H9 (cell line): ENCODE measurements around the gene CAMK2B. TPM values are rescaled to one million over a fixed set of nuclear protein-coding genes. Genes with fewer than 3 reads are reported as not detected.

ENCODE experiments used
- DNase-seq: peaks from one replicate; pipeline ENCODE4 v3.0.0-alpha.2; 2017
- H2AFZ ChIP-seq: one replicate; pipeline ENCODE4 v1.6.1; 2013; ENCODE audit warnings: mild to moderate bottlenecking, low read length, control low read depth, moderate library complexity
- H2AK5ac ChIP-seq: 2 replicates; pipeline ENCODE4 v1.6.1; 2013; ENCODE audit warnings: low read length, control low read depth, mixed read lengths; ENCODE audit not compliant: insufficient read length
- H2BK120ac ChIP-seq: one replicate; pipeline ENCODE4 v1.6.1; 2013; ENCODE audit warnings: low read depth, mild to moderate bottlenecking, low read length, control low read depth, inconsistent platforms; ENCODE audit not compliant: poor library complexity, severe bottlenecking
- H2BK12ac ChIP-seq: 2 replicates; pipeline ENCODE4 v1.6.1; 2013; ENCODE audit warnings: low read length, control low read depth, mixed read lengths, low read depth; ENCODE audit not compliant: insufficient read length
- H2BK15ac ChIP-seq: 2 replicates; pipeline ENCODE4 v1.6.1; 2013; ENCODE audit warnings: low read depth, low read length, control low read depth
- H2BK20ac ChIP-seq: one replicate; pipeline ENCODE4 v1.6.1; 2013; ENCODE audit warnings: low read depth, mild to moderate bottlenecking, low read length, control low read depth, inconsistent platforms; ENCODE audit not compliant: poor library complexity, severe bottlenecking
- H2BK5ac ChIP-seq: 2 replicates; pipeline ENCODE4 v1.6.1; 2013; ENCODE audit warnings: low read length, control low read depth, mixed read lengths; ENCODE audit not compliant: insufficient read length
- H3K14ac ChIP-seq: 2 replicates; pipeline ENCODE4 v1.6.1; 2013; ENCODE audit warnings: low read length, control low read depth; ENCODE audit not compliant: insufficient read depth
- H3K18ac ChIP-seq: 2 replicates; pipeline ENCODE4 v1.6.1; 2013; ENCODE audit warnings: low read depth, mild to moderate bottlenecking, mixed read lengths, low read length, control low read depth; ENCODE audit not compliant: insufficient read length
- H3K23ac ChIP-seq: 2 replicates; pipeline ENCODE4 v1.6.1; 2013; ENCODE audit warnings: low read length, control low read depth, mixed read lengths, low read depth; ENCODE audit not compliant: insufficient read length
- H3K23me2 ChIP-seq: 2 replicates; pipeline ENCODE4 v1.6.1; 2013; ENCODE audit warnings: low read depth, mild to moderate bottlenecking, mixed read lengths, low read length, control low read depth; ENCODE audit not compliant: insufficient read length, poor library complexity, severe bottlenecking
- H3K27ac ChIP-seq: 2 replicates; pipeline ENCODE4 v1.5.1; 2013; ENCODE audit warnings: low read length, control low read depth, mixed read lengths, low read depth; ENCODE audit not compliant: insufficient read length
- H3K27me3 ChIP-seq: 2 replicates; pipeline ENCODE4 v1.6.1; 2013; ENCODE audit warnings: low read length, control low read depth, inconsistent platforms; ENCODE audit not compliant: insufficient read depth
- H3K4ac ChIP-seq: 2 replicates; pipeline ENCODE4 v1.6.1; 2013; ENCODE audit warnings: low read depth, mild to moderate bottlenecking, control low read depth, inconsistent platforms, low read length, moderate library complexity
- H3K4me1 ChIP-seq: 2 replicates; pipeline ENCODE4 v1.6.1; 2013; ENCODE audit warnings: low read length, control low read depth, inconsistent platforms; ENCODE audit not compliant: insufficient read depth
- H3K4me2 ChIP-seq: 2 replicates; pipeline ENCODE4 v1.6.1; 2013; ENCODE audit warnings: low read length, control low read depth, mixed read lengths; ENCODE audit not compliant: insufficient read length, insufficient read depth
- H3K56ac ChIP-seq: 2 replicates; pipeline ENCODE4 v1.6.1; 2013; ENCODE audit warnings: low read depth, mild to moderate bottlenecking, mixed read lengths, low read length, control low read depth; ENCODE audit not compliant: insufficient read length
- H3K79me1 ChIP-seq: 2 replicates; pipeline ENCODE4 v1.6.1; 2013; ENCODE audit warnings: low read depth, mild to moderate bottlenecking, moderate library complexity, low read length, control low read depth, inconsistent platforms; ENCODE audit not compliant: insufficient read depth, poor library complexity, severe bottlenecking
- H3K79me2 ChIP-seq: 2 replicates; pipeline ENCODE4 v1.6.1; 2013; ENCODE audit warnings: low read length, control low read depth, inconsistent platforms; ENCODE audit not compliant: insufficient read depth
- H3K9ac ChIP-seq: 2 replicates; pipeline ENCODE4 v1.6.1; 2013; ENCODE audit warnings: low read length, control low read depth, mixed read lengths; ENCODE audit not compliant: insufficient read length; ENCODE audit errors: extremely low read depth
- H3K9me3 ChIP-seq: one replicate; pipeline ENCODE4 v1.6.1; 2013; ENCODE audit warnings: low read depth, low read length, inconsistent platforms; ENCODE audit not compliant: control insufficient read depth
- H3T11ph ChIP-seq: one replicate; pipeline ENCODE4 v1.6.1; 2013; ENCODE audit warnings: mild to moderate bottlenecking, low read length, control low read depth, inconsistent platforms
- H4K20me1 ChIP-seq: one replicate; pipeline ENCODE4 v1.6.1; 2013; ENCODE audit not compliant: control insufficient read depth, insufficient read length, insufficient read depth
- H4K5ac ChIP-seq: 2 replicates; pipeline ENCODE4 v1.6.1; 2013; ENCODE audit warnings: low read depth, mild to moderate bottlenecking, mixed read lengths, low read length, control low read depth; ENCODE audit not compliant: insufficient read length
- H4K8ac ChIP-seq: replicated peaks from 2 replicates; pipeline ENCODE4 v1.6.1; 2013; ENCODE audit warnings: low read length, control low read depth, mixed read lengths, low read depth; ENCODE audit not compliant: insufficient read length
- H4K91ac ChIP-seq: 2 replicates; pipeline ENCODE4 v1.6.1; 2013; ENCODE audit warnings: low read depth, mild to moderate bottlenecking, moderate library complexity, mixed read lengths, low read length, control low read depth; ENCODE audit not compliant: insufficient read length
- H3K27ac Mint-ChIP-seq, 3 experiments: 2 replicates in 2 of 3; 3 replicates in 1 of 3; pipeline ENCODE4 v1.8.0; 2020 to 2021; ENCODE audit warnings: mixed read lengths in 3 of 3, mild to moderate bottlenecking in 1 of 3, moderate library complexity in 1 of 3
- H3K27me3 Mint-ChIP-seq: 2 replicates; pipeline ENCODE4 v1.8.0; 2021; ENCODE audit warnings: low read depth, mild to moderate bottlenecking, moderate library complexity, mixed read lengths
- H3K36me3 Mint-ChIP-seq, 3 experiments: 2 replicates in 2 of 3; 3 replicates in 1 of 3; pipeline ENCODE4 v1.8.0; 2020 to 2021; ENCODE audit warnings: low read depth in 3 of 3, mixed read lengths in 3 of 3; ENCODE audit not compliant: insufficient read depth in 1 of 3
- H3K4me1 Mint-ChIP-seq, 2 experiments: 2 replicates each; pipeline ENCODE4 v1.8.0; 2020; ENCODE audit warnings: mixed read lengths in 2 of 2
- H3K4me3 Mint-ChIP-seq, 2 experiments: 2 replicates in 1 of 2; 3 replicates in 1 of 2; pipeline ENCODE4 v1.8.0; 2020 to 2021; ENCODE audit warnings: mild to moderate bottlenecking in 2 of 2, mixed read lengths in 2 of 2, moderate library complexity in 1 of 2
- H3K9me3 Mint-ChIP-seq, 2 experiments: 2 replicates in 1 of 2; 3 replicates in 1 of 2; pipeline ENCODE4 v1.8.0; 2020; ENCODE audit warnings: mild to moderate bottlenecking in 2 of 2, mixed read lengths in 2 of 2, moderate library complexity in 1 of 2
- CTCF ChIP-seq: fragments of 200-600 bp; sonication (generic); conservative IDR thresholded peaks from 3 replicates; pipeline ENCODE4 v1.8.0; 2021; ENCODE audit warnings: antibody characterized with exemption, mild to moderate bottlenecking
- WGBS: extraction: QIAGEN DNeasy Blood & Tissue Kit; methylation state at CpG from one replicate; pipeline ENCODE4 v1.1.7; 2013; ENCODE audit warnings: missing lambda C conversion rate, low lambda C conversion rate, mixed read lengths; ENCODE audit not compliant: insufficient read length; ENCODE audit errors: extremely low coverage; 5-methylcytosine and 5-hydroxymethylcytosine counted together
- total RNA-seq: library from RNA; stranded (reverse); gene quantifications from 2 replicates; pipeline ENCODE4 v1.2.1, GENCODE V29; 2021

Gene CAMK2B
- total RNA-seq, 1 experiment from 2014 or later: 0.17 TPM

GRCh38 chr7:44180631-44181030, 144.8 kb downstream of the CAMK2B start:
- WGBS: no CpG with 5 or more reads among the region's 3 CpGs
- no peak overlapping the region for H2BK120ac ChIP-seq
- H3K4me2 ChIP-seq: no peak overlapping the region
- H2BK12ac ChIP-seq: no peak overlapping the region
- Mint-ChIP-seq H3K27ac (no peak overlapping the region), H3K36me3 (peaks cover 0 to 7% (median 2%) of the 10 kb centered on the region in 3 experiments; a peak in 2 of 7 replicates), H3K9me3 (peaks cover 11 to 12% of the 10 kb centered on the region in 2 experiments; a peak in 4 of 5 replicates), H3K4me3 (no peak overlapping the region), H3K27me3 (peaks cover 23% of the 10 kb centered on the region), H3K4me1 (peaks cover 24 to 26% of the 10 kb centered on the region in 2 experiments)
- no peak overlapping the region for H3K14ac ChIP-seq
- H2BK5ac ChIP-seq: no peak overlapping the region
- H3K56ac ChIP-seq: no peak overlapping the region
- no peak overlapping the region for H2BK15ac ChIP-seq
- no peak overlapping the region for H4K8ac ChIP-seq
- H3K23ac ChIP-seq: no peak overlapping the region
- no peaks in the 10 kb centered on the region for H3K27me3 ChIP-seq
- no peak for TF ChIP-seq CTCF
- H3K4me1 ChIP-seq: no peaks in the 10 kb centered on the region
- H3K9ac ChIP-seq: no peak overlapping the region
- no peaks in the 10 kb centered on the region for H4K20me1 ChIP-seq
- no peaks in the 10 kb centered on the region for H3K79me2 ChIP-seq
- H3K79me1 ChIP-seq: no peaks in the 10 kb centered on the region
- peaks cover 7% of the 10 kb centered on the region for H3K9me3 ChIP-seq
- H2BK20ac ChIP-seq: no peak overlapping the region
- no peak overlapping the region for H3K18ac ChIP-seq
- no peak overlapping the region for H3K27ac ChIP-seq
- no peak overlapping the region for H4K91ac ChIP-seq
- no peaks in the 10 kb centered on the region for H3K23me2 ChIP-seq
- peak; percentile 13 for DNase-seq
- H4K5ac ChIP-seq: no peak overlapping the region
- no peak overlapping the region for H2AK5ac ChIP-seq
- H3T11ph ChIP-seq: no peak overlapping the region
- H3K4ac ChIP-seq: no peak overlapping the region
- H2AFZ ChIP-seq: no peak overlapping the region
